Amygdala (tissue), 56 donors: ENCODE results near the gene PRKCE.
"Not testable (repeated sequence)": the region's sequence is repeated elsewhere in the genome, so short reads cannot be mapped to it uniquely, and the experiment has no call there.

ENCODE experiments used
- DNase-seq, 56 donors: peaks; one replicate each; lab custom pipeline; 2025; lab: John Stamatoyannopoulos, UW

Gene PRKCE

GRCh38 chr2:46211461-46211860, 560.0 kb downstream of the PRKCE start:
- no peak for DNase-seq

- DNase-seq = no peak
These were observed 562.4 kb downstream of the PRKCE start for GRCh38 chr2:46213906-46214305.

GRCh38 chr2:46216213-46216612, 564.7 kb downstream of the PRKCE start:
- DNase-seq = no peak

- not testable (repeated sequence) for DNase-seq
These were observed 572.0 kb downstream of the PRKCE start for GRCh38 chr2:46223514-46223913.

- no peak for DNase-seq
These were observed 573.7 kb downstream of the PRKCE start for GRCh38 chr2:46225150-46225625.

GRCh38 chr2:46225730-46226129, 574.3 kb downstream of the PRKCE start:
- DNase-seq = no peak

GRCh38 chr2:46226620-46227019, 575.1 kb downstream of the PRKCE start:
- no peak for DNase-seq

GRCh38 chr2:46227022-46227421, 575.5 kb downstream of the PRKCE start:
- no peak for DNase-seq

GRCh38 chr2:46227674-46228289, 576.3 kb downstream of the PRKCE start:
- DNase-seq = no peak

GRCh38 chr2:46229134-46230063, 577.9 kb downstream of the PRKCE start:
- no peak for DNase-seq

GRCh38 chr2:46230115-46230571, 578.7 kb downstream of the PRKCE start:
- peak in 16 of 56 donors; percentile 1 to 49 (median 19) for DNase-seq

GRCh38 chr2:46230677-46231425, 579.4 kb downstream of the PRKCE start:
- DNase-seq = no peak

- no peak for DNase-seq
These were observed 580.2 kb downstream of the PRKCE start for GRCh38 chr2:46231721-46232120.

GRCh38 chr2:46232860-46233259, 581.4 kb downstream of the PRKCE start:
- DNase-seq = peak in 18 of 56 donors; percentile 6 to 32 (median 16)

GRCh38 chr2:46236006-46236875, 584.8 kb downstream of the PRKCE start:
- DNase-seq = no peak

- no peak for DNase-seq
These were observed 585.7 kb downstream of the PRKCE start for GRCh38 chr2:46236876-46237859.
